Prostate gland (tissue), 2 donors: ENCODE data around the gene KIAA0513. TPM values are rescaled to one million over a fixed set of nuclear protein-coding genes. Genes with fewer than 3 reads are reported as not detected.

Source experiments
- DNase-seq: peaks from one replicate; pipeline ENCODE4 v3.0.0-alpha.2; 2019; ENCODE audit warnings: low spot score
- H3K27ac ChIP-seq, 2 donors: fragments of 200-600 bp; sonication (generic); 2 replicates each; pipeline ENCODE4 v1.5.1; 2017 to 2019
- H3K27me3 ChIP-seq: fragments of 200-600 bp; sonication (generic); replicated peaks from 2 replicates; pipeline ENCODE4 v1.5.1; 2019; ENCODE audit not compliant: insufficient read depth
- H3K36me3 ChIP-seq, 2 donors: fragments of 200-600 bp; sonication (generic); 1 replicate in 1 of 2; 2 replicates in 1 of 2; pipeline versions ENCODE4 v1.5.1 to v1.8.1; 2017 to 2019
- H3K4me1 ChIP-seq: fragments of 200-600 bp; sonication (generic); replicated peaks from 2 replicates; pipeline ENCODE4 v1.5.1; 2019
- H3K4me3 ChIP-seq, 2 donors: fragments of 200-600 bp; sonication (generic); 2 replicates each; pipeline ENCODE4 v1.5.1; 2017 to 2019
- H3K9me3 ChIP-seq: fragments of 200-600 bp; sonication (generic); 2 replicates; pipeline ENCODE4 v1.5.1; 2017
- POLR2A ChIP-seq: fragments of 450-650 bp; IDR thresholded peaks from one replicate; pipeline ENCODE4 v1.6.1; 2016; ENCODE audit warnings: antibody characterized with exemption, mild to moderate bottlenecking
- POLR2AphosphoS5 ChIP-seq: sonication (generic); formaldehyde crosslinking; IDR thresholded peaks from one replicate; pipeline ENCODE4 v1.6.1; 2017; ENCODE audit warnings: antibody characterized with exemption
- WGBS: methylation state at CpG from one replicate; pipeline ENCODE4 v1.1.5; 2018; 5-methylcytosine and 5-hydroxymethylcytosine counted together
- intact Hi-C: fragments of 100-400 bp; cut with DNase I; formaldehyde crosslinking; loops from one replicate; pipeline ENCODE4 v1.14.2; 2022
- total RNA-seq, 2 donors: library from RNA; depleted of rRNA; stranded (reverse); fragments of >200 nt; gene quantifications; one replicate each; pipeline ENCODE4 v1.1.0, GENCODE V29; 2016
- TF ChIP-seq, protein P1 (sequence below), 4 experiments: fragments of 200-600 bp in 2 of 4; fragments of 450-650 bp in 2 of 4; sonication (generic) in 2 of 4; IDR thresholded peaks; 1 replicate in 3 of 4; 2 replicates in 1 of 4; pipeline ENCODE4 v1.5.1; 2016 to 2019; ENCODE audit warnings: antibody characterized with exemption in 4 of 4, mild to moderate bottlenecking in 2 of 4, moderate library complexity in 2 of 4

KIAA0513 gene
- total RNA-seq, 2 donors from 2014 or later = 14.4 to 29.4 TPM

DNA sequence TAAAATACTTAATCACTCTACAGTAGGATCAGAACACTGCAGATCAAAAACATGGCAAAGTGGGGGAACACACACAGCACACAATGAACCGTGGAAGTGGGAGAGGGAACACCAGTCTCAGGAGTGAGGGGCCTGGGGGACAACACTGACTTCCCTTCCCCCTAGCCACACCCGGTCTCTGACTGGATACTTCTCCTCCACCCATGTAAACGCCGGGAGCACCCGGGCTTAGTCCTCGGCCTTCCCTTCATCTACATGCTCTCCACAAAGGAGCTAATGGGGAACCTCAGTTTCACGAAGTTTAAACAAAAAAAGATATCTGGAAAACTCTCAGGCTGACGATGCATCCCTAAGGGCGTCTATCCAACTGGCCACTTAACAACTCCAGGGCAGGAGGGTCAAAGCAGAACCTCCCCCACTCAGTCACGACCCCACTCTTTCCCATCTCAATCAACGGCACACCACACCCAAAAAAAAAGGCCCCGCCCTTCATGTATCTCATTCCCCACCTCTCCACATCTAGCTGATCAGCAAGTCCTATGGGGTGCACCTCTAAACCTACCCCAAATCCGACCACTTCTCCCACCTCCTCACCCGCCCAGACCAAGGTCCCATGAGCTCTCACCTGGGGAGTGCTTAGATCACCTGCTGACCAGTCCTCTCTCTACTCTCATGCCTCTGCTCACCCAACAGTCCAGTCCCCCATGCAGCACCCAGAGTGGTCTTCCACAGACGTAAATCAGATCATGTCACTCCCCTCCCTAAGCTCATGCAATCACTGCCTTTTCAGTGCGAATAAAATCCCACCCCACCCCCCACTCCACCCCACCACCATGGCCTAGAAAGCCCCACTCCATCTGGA is 23.6 kb upstream of the KIAA0513 start:
- TF ChIP-seq, protein P1, sequence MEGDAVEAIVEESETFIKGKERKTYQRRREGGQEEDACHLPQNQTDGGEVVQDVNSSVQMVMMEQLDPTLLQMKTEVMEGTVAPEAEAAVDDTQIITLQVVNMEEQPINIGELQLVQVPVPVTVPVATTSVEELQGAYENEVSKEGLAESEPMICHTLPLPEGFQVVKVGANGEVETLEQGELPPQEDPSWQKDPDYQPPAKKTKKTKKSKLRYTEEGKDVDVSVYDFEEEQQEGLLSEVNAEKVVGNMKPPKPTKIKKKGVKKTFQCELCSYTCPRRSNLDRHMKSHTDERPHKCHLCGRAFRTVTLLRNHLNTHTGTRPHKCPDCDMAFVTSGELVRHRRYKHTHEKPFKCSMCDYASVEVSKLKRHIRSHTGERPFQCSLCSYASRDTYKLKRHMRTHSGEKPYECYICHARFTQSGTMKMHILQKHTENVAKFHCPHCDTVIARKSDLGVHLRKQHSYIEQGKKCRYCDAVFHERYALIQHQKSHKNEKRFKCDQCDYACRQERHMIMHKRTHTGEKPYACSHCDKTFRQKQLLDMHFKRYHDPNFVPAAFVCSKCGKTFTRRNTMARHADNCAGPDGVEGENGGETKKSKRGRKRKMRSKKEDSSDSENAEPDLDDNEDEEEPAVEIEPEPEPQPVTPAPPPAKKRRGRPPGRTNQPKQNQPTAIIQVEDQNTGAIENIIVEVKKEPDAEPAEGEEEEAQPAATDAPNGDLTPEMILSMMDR (IDR thresholded peaks at IDR 0.05) = no peak
- TF ChIP-seq POLR2AphosphoS5 (no peak), POLR2A (no peak)
- 67% methylated on average over 16 of the region's 16 CpGs for WGBS
- Histone ChIP-seq H3K9me3 (no peaks in the 10 kb centered on the region), H3K4me1 (peaks cover 34% of the 10 kb centered on the region), H3K4me3 (no peak overlapping the region), H3K27me3 (no peaks in the 10 kb centered on the region), H3K36me3 (no peaks in the 10 kb centered on the region), H3K27ac (peak overlapping the region; percentile 48 to 87)
- intact Hi-C loops = no loop called here
- DNase-seq = no peak

DNA sequence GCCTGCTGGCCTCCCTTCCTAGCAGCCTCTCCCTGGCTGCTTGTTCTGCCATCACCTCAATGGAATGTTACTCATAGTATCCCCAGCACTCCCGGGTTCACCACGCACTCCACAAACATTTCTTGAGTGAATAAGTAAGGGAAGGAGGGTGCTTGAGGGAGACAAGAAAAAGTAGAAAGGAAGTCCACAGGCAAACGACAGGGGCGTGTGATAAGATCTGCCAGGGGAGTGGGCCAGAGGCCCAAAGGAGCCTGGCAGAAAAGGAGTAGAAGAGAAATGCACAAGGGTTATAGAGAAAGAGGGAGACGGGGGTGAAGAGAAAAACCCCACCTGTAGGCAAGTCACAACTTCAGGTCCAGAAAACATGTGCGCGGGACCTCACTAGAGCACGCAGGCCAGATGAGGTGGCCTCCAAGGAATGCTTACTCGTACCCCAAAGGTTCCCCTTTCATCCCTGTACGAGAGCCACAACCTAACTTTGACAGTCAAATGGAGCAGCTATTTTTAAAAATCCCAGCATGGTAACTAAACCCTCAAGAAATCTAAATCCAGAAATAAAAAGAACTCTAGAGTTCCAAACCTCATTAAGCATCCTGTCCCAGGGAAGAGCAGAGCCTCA is 22.9 kb upstream of the KIAA0513 start:
- Histone ChIP-seq H3K4me3 (no peak overlapping the region), H3K36me3 (no peaks in the 10 kb centered on the region), H3K27me3 (no peaks in the 10 kb centered on the region), H3K4me1 (peaks cover 30% of the 10 kb centered on the region), H3K9me3 (no peaks in the 10 kb centered on the region), H3K27ac (peak overlapping the region; percentile 48 to 87)
- WGBS = 43% methylated on average over 10 of the region's 10 CpGs
- no peak for TF ChIP-seq POLR2A
- TF ChIP-seq, protein P1 (IDR thresholded peaks at IDR 0.05) = no peak
- no peak for TF ChIP-seq POLR2AphosphoS5
- no peak for DNase-seq
- intact Hi-C loops = no loop called here

DNA sequence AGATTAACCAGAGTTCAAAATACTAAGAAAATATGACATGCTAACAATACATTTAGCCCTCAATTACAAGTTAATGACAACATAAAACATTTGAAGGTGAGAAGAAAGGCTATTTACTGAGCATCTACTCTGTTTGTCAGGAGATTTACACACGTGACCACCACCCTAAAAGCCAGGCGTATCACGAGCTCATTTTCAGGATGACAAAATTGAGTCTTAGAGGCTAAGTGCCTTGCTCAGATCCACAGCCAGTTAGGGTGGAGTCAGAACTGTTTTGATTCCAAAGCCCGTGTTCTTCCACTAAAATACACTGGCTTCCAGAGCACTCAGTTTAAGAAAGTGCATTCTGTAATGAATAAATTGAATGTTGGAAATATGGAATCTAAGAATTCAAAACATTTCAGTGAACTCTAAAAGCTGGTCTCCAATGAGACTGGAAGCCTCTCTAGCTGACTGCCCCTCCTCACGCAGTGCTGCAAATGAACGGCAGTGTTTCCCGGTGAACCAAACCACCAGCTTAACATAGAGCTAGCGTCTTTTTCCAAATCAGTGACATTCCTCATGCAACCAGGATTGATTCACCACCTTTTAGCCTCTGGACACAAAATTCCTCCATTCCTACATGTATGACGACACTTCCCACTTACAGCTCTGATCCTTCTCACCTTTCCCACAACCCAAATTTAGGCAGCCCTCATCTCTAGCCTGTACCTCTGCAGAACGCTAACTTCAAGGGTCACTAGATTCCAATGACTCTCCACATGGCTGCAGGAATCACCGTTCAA is 22.1 kb upstream of the KIAA0513 start:
- no peak for DNase-seq
- peaks cover 25% of the 10 kb centered on the region for H3K4me1 ChIP-seq
- intact Hi-C loops = no loop called here

DNA sequence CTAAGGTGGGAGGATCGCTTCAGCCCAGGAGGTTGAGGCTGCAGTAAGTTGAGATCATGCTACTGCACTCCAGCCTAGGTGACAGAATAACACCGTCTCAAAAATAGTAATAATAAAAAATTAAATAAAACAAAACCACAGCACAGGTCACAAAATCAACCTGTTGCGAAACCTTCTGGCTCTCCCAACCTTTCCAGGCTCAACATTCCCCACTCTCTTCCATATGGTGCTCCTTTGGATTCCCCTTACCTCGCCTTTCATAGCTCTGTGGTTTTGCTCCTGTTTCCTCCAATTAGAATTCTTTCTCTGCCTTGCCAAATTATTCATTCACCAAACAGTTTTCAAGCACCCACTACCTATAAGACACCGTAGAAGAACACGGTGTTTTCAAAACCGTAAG is 21.0 kb upstream of the KIAA0513 start:
- Histone ChIP-seq H3K4me3 (no peak overlapping the region), H3K27me3 (no peaks in the 10 kb centered on the region), H3K36me3 (no peaks in the 10 kb centered on the region), H3K4me1 (peaks cover 15% of the 10 kb centered on the region), H3K27ac (no peak overlapping the region), H3K9me3 (no peaks in the 10 kb centered on the region)
- no peak for TF ChIP-seq POLR2AphosphoS5
- DNase-seq = no peak
- WGBS = 85% methylated on average over 7 of the region's 7 CpGs
- intact Hi-C loops = no loop called here

More for the DNA sequence above, 22.1 kb upstream of the KIAA0513 start:
- Histone ChIP-seq H3K4me3 (no peak overlapping the region), H3K27ac (peak overlapping the region; percentile 48 to 87), H3K36me3 (no peaks in the 10 kb centered on the region), H3K27me3 (no peaks in the 10 kb centered on the region), H3K9me3 (no peaks in the 10 kb centered on the region)
- no peak for TF ChIP-seq POLR2A
- peak; percentile 28 for TF ChIP-seq POLR2AphosphoS5
- 56% methylated on average over 11 of the region's 11 CpGs for WGBS

DNA sequence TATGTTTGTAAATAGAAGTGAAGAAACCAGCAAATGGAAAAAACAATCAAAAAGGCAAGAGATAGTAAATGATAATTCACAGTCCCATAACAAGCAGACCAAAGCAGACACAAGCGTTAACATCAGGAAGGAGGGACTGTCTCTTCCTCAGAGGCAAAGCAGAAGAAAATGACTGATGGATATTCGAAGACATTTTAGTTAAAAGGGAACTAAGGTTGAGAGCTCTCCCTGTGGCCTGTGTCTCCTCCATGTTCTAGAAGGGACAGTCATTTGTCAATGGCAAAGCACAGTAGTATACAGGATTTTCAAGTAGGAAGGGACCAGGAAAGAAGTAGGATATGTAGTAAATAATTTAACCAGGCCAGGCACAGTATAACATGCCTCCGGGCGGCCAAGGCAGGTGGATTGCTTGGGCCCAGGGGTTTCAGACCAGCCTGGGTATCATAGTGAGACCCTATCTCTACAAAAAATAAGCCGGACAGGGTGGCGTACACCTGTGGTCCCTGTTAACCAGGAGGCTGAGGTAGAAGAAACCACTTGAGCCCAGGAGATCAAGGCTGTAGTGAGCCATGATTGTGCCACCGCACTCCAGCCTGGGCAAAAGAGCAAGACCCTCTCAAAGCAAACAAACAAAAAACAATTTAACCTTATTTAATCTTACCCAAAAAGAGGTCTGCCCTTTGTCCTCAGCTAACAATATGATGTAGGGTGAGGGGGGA is 19.9 kb upstream of the KIAA0513 start:
- H3K27ac ChIP-seq = peak overlapping the region in 1 of 2 donors; percentile 35
- WGBS = 93% methylated on average over 7 of the region's 7 CpGs
- no peaks in the 10 kb centered on the region for H3K36me3 ChIP-seq
- no peak overlapping the region for H3K4me3 ChIP-seq
- peaks cover 6% of the 10 kb centered on the region for H3K4me1 ChIP-seq
- no peak for DNase-seq
- no peaks in the 10 kb centered on the region for H3K9me3 ChIP-seq
- no peaks in the 10 kb centered on the region for H3K27me3 ChIP-seq
- TF ChIP-seq, protein P1 (IDR thresholded peaks at IDR 0.05) = no peak
- no peak for TF ChIP-seq POLR2A
- TF ChIP-seq POLR2AphosphoS5 = no peak
- intact Hi-C loops = no loop called here
